Large intestine (tissue), 3 donors: ENCODE measurements around the gene ITIH1. TPM values are rescaled to one million over a fixed set of nuclear protein-coding genes. Genes with fewer than 3 reads are reported as not detected.

Experiments
- DNase-seq, 2 donors: peaks; one replicate each; pipeline versions ENCODE4 v3.0.0 to v3.0.0-alpha.2; 2013
- H3K27ac ChIP-seq: one replicate; pipeline ENCODE4 v1.5.1; 2013; ENCODE audit warnings: low read length
- H3K27me3 ChIP-seq: 2 replicates; pipeline ENCODE4 v1.6.1; 2013; ENCODE audit warnings: low read length; ENCODE audit not compliant: control insufficient read depth, insufficient read depth
- H3K36me3 ChIP-seq: 2 replicates; pipeline ENCODE4 v1.6.1; 2013; ENCODE audit warnings: low read length; ENCODE audit not compliant: control insufficient read depth, insufficient read depth
- H3K4me1 ChIP-seq: one replicate; pipeline ENCODE4 v1.6.1; 2013; ENCODE audit warnings: low read length; ENCODE audit not compliant: control insufficient read depth, insufficient read depth
- H3K4me3 ChIP-seq: one replicate; pipeline ENCODE4 v1.5.1; 2013; ENCODE audit warnings: low read length
- H3K9me3 ChIP-seq: one replicate; pipeline ENCODE4 v1.6.1; 2013; ENCODE audit warnings: mild to moderate bottlenecking, low read depth, low read length, moderate library complexity; ENCODE audit not compliant: control insufficient read depth
- WGBS: methylation state at CpG from one replicate; pipeline ENCODE4 v1.1.5; 2013; ENCODE audit warnings: low lambda C conversion rate; ENCODE audit not compliant: insufficient coverage; 5-methylcytosine and 5-hydroxymethylcytosine counted together
- polyA plus RNA-seq: library from polyadenylated mRNA; unstranded; fragments of 120-200 nt; gene quantifications from one replicate; pipeline ENCODE4 v1.2.1, GENCODE V29; 2013

Gene ITIH1
- polyA plus RNA-seq, 1 donor = 1.6 TPM

GRCh38 chr3:52830535-52831258 lies 53.3 kb downstream of the ITIH1 start, which contains the start of gene ITIH4:
Gene ITIH4, minus strand, starts transcription at chr3:52830672. Its CDS starts 30 bp downstream, at chr3:52830642.
- no peak within 1 kb of the TSS for H3K4me3 ChIP-seq
- no peak for DNase-seq
- H3K4me1 ChIP-seq = peaks cover 3% of the 10 kb centered on the region
- H3K36me3 ChIP-seq = no peaks in the 10 kb centered on the region
- H3K27me3 ChIP-seq = no peaks in the 10 kb centered on the region
- H3K9me3 ChIP-seq = no peaks in the 10 kb centered on the region
- no peak within 1 kb of the TSS for H3K27ac ChIP-seq
- no CpG with 5 or more reads among the region's 16 CpGs for WGBS

GRCh38 chr3:52831500-52832301 lies 54.3 kb downstream of the ITIH1 start:
- H3K27ac ChIP-seq = no peak overlapping the region
- H3K36me3 ChIP-seq = no peaks in the 10 kb centered on the region
- WGBS = no CpG with 5 or more reads among the region's 21 CpGs
- no peak for DNase-seq
- H3K4me3 ChIP-seq = no peak overlapping the region
- H3K9me3 ChIP-seq = no peaks in the 10 kb centered on the region
- H3K4me1 ChIP-seq = peaks cover 3% of the 10 kb centered on the region
- H3K27me3 ChIP-seq = no peaks in the 10 kb centered on the region

GRCh38 chr3:52833202-52833601 lies 55.8 kb downstream of the ITIH1 start:
- DNase-seq = no peak
- no peak overlapping the region for H3K27ac ChIP-seq
- no CpG with 5 or more reads among the region's 14 CpGs for WGBS
- H3K4me3 ChIP-seq = no peak overlapping the region
- peaks cover 3% of the 10 kb centered on the region for H3K4me1 ChIP-seq
- H3K9me3 ChIP-seq = no peaks in the 10 kb centered on the region
- H3K27me3 ChIP-seq = no peaks in the 10 kb centered on the region
- H3K36me3 ChIP-seq = no peaks in the 10 kb centered on the region

- H3K27me3 ChIP-seq = no peaks in the 10 kb centered on the region
- WGBS = no CpG with 5 or more reads among the region's 11 CpGs
- H3K36me3 ChIP-seq = peaks cover 3% of the 10 kb centered on the region
- H3K4me1 ChIP-seq = peaks cover 3% of the 10 kb centered on the region
- H3K27ac ChIP-seq = no peak within 1 kb of the TSS
- no peak within 1 kb of the TSS for H3K4me3 ChIP-seq
- peak in 1 of 2 donors; percentile 8 for DNase-seq
- H3K9me3 ChIP-seq = no peaks in the 10 kb centered on the region
These were observed 57.6 kb downstream of the ITIH1 start, which contains the start of gene MUSTN1 for GRCh38 chr3:52834871-52835501. Gene MUSTN1, minus strand, starts transcription at chr3:52835019. Its CDS starts 71 bp downstream, at chr3:52834948.

- Histone ChIP-seq H3K27me3 (no peaks in the 10 kb centered on the region), H3K4me1 (peaks cover 3% of the 10 kb centered on the region), H3K9me3 (no peaks in the 10 kb centered on the region), H3K36me3 (peaks cover 3% of the 10 kb centered on the region), H3K4me3 (no peak overlapping the region), H3K27ac (no peak overlapping the region)
- WGBS = no CpG with 5 or more reads among the region's 8 CpGs
- DNase-seq = no peak
These were observed 58.5 kb downstream of the ITIH1 start for GRCh38 chr3:52835766-52836470.

- WGBS = no CpG with 5 or more reads among the region's 5 CpGs
- H3K27ac ChIP-seq = no peak overlapping the region
- DNase-seq = no peak
- H3K27me3 ChIP-seq = no peaks in the 10 kb centered on the region
- H3K4me1 ChIP-seq = peaks cover 3% of the 10 kb centered on the region
- no peaks in the 10 kb centered on the region for H3K9me3 ChIP-seq
- H3K4me3 ChIP-seq = no peak overlapping the region
- peaks cover 3% of the 10 kb centered on the region for H3K36me3 ChIP-seq
These were observed 59.1 kb downstream of the ITIH1 start for GRCh38 chr3:52836471-52836845.

- no CpG with 5 or more reads among the region's 4 CpGs for WGBS
- no peak overlapping the region for H3K27ac ChIP-seq
- no peaks in the 10 kb centered on the region for H3K27me3 ChIP-seq
- no peak for DNase-seq
- peaks cover 3% of the 10 kb centered on the region for H3K4me1 ChIP-seq
- H3K36me3 ChIP-seq = peaks cover 4% of the 10 kb centered on the region
- no peak overlapping the region for H3K4me3 ChIP-seq
- no peaks in the 10 kb centered on the region for H3K9me3 ChIP-seq
These were observed 59.6 kb downstream of the ITIH1 start for GRCh38 chr3:52836986-52837385.

- H3K36me3 ChIP-seq = peaks cover 11% of the 10 kb centered on the region
- H3K27ac ChIP-seq = no peak overlapping the region
- no peak for DNase-seq
- no peaks in the 10 kb centered on the region for H3K27me3 ChIP-seq
- no CpG with 5 or more reads among the region's 8 CpGs for WGBS
- peaks cover 3% of the 10 kb centered on the region for H3K4me1 ChIP-seq
- H3K4me3 ChIP-seq = no peak overlapping the region
- no peaks in the 10 kb centered on the region for H3K9me3 ChIP-seq
These were observed 61.3 kb downstream of the ITIH1 start for GRCh38 chr3:52838561-52839267.

GRCh38 chr3:52839268-52839575 lies 61.8 kb downstream of the ITIH1 start:
- Histone ChIP-seq H3K4me3 (no peak overlapping the region), H3K36me3 (peaks cover 11% of the 10 kb centered on the region), H3K9me3 (no peaks in the 10 kb centered on the region), H3K4me1 (peaks cover 3% of the 10 kb centered on the region), H3K27ac (no peak overlapping the region), H3K27me3 (no peaks in the 10 kb centered on the region)
- no CpG with 5 or more reads among the region's 2 CpGs for WGBS
- DNase-seq = no peak
